Activated CD8-positive, alpha-beta T cell treated with anti-CD3 and anti-CD28 coated beads for 36 hours (primary cell): Measurements from ENCODE around the gene WFDC12. TPM values are rescaled to one million over a fixed set of nuclear protein-coding genes. Genes with fewer than 3 reads are reported as not detected.

ENCODE experiments used
- ATAC-seq: fragments of 200-7000 bp; cut with Tn5 transposase; one replicate; pipeline ENCODE4 v1.10.0; 2021; ENCODE audit warnings: mild to moderate bottlenecking, moderate library complexity
- CTCF ChIA-PET: fragments of 350-600 bp; sonication (Branson Sonifier 250); formaldehyde crosslinking; loops from one replicate; lab custom pipeline; 2021; ENCODE audit warnings: antibody characterized with exemption; lab: Charles Lee
- POLR2A ChIA-PET: fragments of 350-600 bp; sonication (Branson Sonifier 250); formaldehyde crosslinking; loops from one replicate; lab custom pipeline; 2021; ENCODE audit warnings: antibody characterized with exemption; lab: Charles Lee
- DNase-seq: peaks from one replicate; pipeline ENCODE4 v3.0.0-alpha.2; 2020
- H3K27ac Mint-ChIP-seq: one replicate; pipeline ENCODE4 v1.8.0; 2021; ENCODE audit warnings: mild to moderate bottlenecking, mixed read lengths
- H3K27me3 Mint-ChIP-seq: one replicate; pipeline ENCODE4 v1.8.0; 2021; ENCODE audit warnings: mixed read lengths
- H3K36me3 Mint-ChIP-seq: one replicate; pipeline ENCODE4 v1.8.0; 2021; ENCODE audit warnings: low read depth, mixed read lengths
- H3K4me1 Mint-ChIP-seq: one replicate; pipeline ENCODE4 v1.8.0; 2021; ENCODE audit warnings: low read depth, mixed read lengths
- H3K4me3 Mint-ChIP-seq: one replicate; pipeline ENCODE4 v1.8.0; 2021; ENCODE audit warnings: mild to moderate bottlenecking, moderate library complexity, mixed read lengths
- H3K9me3 Mint-ChIP-seq: one replicate; pipeline ENCODE4 v1.8.0; 2021; ENCODE audit warnings: mixed read lengths
- intact Hi-C: fragments of 100-400 bp; cut with micrococcal nuclease; formaldehyde crosslinking; loops from one replicate; pipeline ENCODE4 v1.10.0; 2022
- total RNA-seq, 2 experiments: library from RNA; stranded (reverse); gene quantifications; one replicate each; pipeline ENCODE4 v1.2.3, GENCODE V29; 2021
- TF ChIP-seq, protein P1 (sequence below): fragments of 200-600 bp; IDR thresholded peaks from one replicate; pipeline ENCODE4 v1.8.0; 2022; ENCODE audit warnings: antibody characterized with exemption, mild to moderate bottlenecking

WFDC12 gene
- total RNA-seq, 2 experiments from 2014 or later, result not detected

DNA sequence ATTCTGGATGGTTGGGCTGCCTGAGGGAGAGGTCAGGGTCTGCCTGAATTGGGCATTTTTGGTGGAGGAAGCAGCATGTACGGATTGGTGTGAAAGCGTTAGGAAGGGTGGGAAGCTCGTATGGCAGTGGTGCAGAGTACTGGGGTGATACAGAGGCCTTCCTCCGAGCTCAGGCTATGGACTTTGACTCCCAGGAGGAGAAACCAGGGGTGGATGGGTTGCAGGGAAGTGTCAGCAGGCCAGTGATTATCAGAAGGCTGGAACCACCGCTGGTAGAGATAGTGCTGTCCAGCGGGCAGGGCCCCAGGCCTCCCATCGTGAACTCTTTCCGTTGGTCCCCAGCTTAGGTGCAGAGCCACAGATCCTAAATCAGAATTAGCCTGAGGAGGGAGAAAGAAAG, 14.6 kb downstream of the WFDC12 start:
- H3K36me3 Mint-ChIP-seq, result no peaks in the 10 kb centered on the region
- no peaks in the 10 kb centered on the region for H3K9me3 Mint-ChIP-seq
- TF ChIP-seq, protein P1, sequence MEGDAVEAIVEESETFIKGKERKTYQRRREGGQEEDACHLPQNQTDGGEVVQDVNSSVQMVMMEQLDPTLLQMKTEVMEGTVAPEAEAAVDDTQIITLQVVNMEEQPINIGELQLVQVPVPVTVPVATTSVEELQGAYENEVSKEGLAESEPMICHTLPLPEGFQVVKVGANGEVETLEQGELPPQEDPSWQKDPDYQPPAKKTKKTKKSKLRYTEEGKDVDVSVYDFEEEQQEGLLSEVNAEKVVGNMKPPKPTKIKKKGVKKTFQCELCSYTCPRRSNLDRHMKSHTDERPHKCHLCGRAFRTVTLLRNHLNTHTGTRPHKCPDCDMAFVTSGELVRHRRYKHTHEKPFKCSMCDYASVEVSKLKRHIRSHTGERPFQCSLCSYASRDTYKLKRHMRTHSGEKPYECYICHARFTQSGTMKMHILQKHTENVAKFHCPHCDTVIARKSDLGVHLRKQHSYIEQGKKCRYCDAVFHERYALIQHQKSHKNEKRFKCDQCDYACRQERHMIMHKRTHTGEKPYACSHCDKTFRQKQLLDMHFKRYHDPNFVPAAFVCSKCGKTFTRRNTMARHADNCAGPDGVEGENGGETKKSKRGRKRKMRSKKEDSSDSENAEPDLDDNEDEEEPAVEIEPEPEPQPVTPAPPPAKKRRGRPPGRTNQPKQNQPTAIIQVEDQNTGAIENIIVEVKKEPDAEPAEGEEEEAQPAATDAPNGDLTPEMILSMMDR, result no peak
- H3K4me3 Mint-ChIP-seq, result no peak overlapping the region
- POLR2A ChIA-PET, result interaction anchor here (1.2 to 1.5 kb wide), 2 partner anchors 10 to 11 kb away, joined by 4 read pairs; no protein-coding TSS in a partner anchor
- ATAC-seq, result no peak
- intact Hi-C loops, result no loop called here
- H3K27me3 Mint-ChIP-seq, result peaks cover under 1% of the 10 kb centered on the region
- H3K27ac Mint-ChIP-seq, result no peak overlapping the region
- CTCF ChIA-PET, result interaction anchor here (0.9 to 10.4 kb wide), 6 partner anchors 12 to 337 kb away, joined by 3 to 117 read pairs (median 8); no protein-coding TSS in a partner anchor
- peaks cover 4% of the 10 kb centered on the region for H3K4me1 Mint-ChIP-seq
- no peak for DNase-seq

DNA sequence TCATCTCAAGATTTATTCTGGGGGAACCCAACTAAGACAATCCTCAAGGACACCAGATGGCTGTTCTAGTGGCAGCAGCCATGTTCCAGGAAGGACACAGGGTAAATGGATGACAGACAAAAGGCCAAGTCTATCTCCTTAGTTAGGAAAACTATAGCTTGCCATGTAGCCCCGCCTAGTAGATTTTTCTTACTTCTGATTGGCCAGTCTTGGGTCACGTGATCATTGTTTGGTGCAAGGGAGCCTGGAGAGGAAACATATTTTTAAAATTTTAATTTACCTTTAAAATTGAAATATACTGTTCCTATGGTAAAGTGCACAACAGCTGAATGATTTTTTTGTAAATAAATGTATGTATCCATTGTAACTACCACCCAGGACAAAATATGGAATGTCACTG, 18.9 kb downstream of the WFDC12 start:
- peaks cover 6% of the 10 kb centered on the region for H3K4me1 Mint-ChIP-seq
- H3K27ac Mint-ChIP-seq, result no peak overlapping the region
- no peak for ATAC-seq
- DNase-seq, result no peak
- no peak overlapping the region for H3K4me3 Mint-ChIP-seq
- H3K36me3 Mint-ChIP-seq, result no peaks in the 10 kb centered on the region
- no peaks in the 10 kb centered on the region for H3K9me3 Mint-ChIP-seq
- H3K27me3 Mint-ChIP-seq, result peaks cover 20% of the 10 kb centered on the region
- ChIA-PET POLR2A (interaction anchor here (0.8 kb wide), 1 partner anchor 11 kb away, joined by 3 read pairs; no protein-coding TSS in a partner anchor), CTCF (interaction anchor here (0.8 to 10.4 kb wide), 4 partner anchors 8 to 62 kb away, joined by 3 to 117 read pairs (median 13); no protein-coding TSS in a partner anchor)
- TF ChIP-seq, protein P1, result no peak
- intact Hi-C loops, result no loop called here

DNA sequence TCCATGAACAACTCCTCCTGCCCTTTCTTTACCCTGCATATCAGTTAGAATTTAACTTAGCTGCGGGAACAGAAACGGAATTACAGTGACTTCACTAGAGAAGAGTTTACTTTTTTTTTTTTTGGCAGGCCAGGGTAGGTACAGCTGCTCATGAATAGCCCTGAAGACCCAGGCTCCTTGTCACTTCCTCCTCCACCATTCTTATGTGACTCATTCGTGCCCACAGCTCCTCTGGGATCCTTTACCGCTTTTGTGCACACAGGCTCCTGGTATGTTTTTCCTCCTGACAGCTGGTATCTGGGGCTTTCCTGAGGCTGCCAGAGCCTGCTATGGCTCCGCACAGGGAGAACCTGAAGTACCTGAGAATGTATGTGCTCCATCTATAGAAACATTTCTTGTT, 19.5 kb downstream of the WFDC12 start:
- no peak overlapping the region for H3K4me3 Mint-ChIP-seq
- H3K9me3 Mint-ChIP-seq, result no peaks in the 10 kb centered on the region
- TF ChIP-seq, protein P1, result no peak
- DNase-seq, result no peak
- no peak for ATAC-seq
- intact Hi-C loops, result no loop called here
- CTCF ChIA-PET, result interaction anchor here (0.8 to 10.4 kb wide), 4 partner anchors 7 to 62 kb away, joined by 3 to 117 read pairs (median 9); no protein-coding TSS in a partner anchor
- H3K36me3 Mint-ChIP-seq, result no peaks in the 10 kb centered on the region
- H3K27ac Mint-ChIP-seq, result no peak overlapping the region
- peaks cover 25% of the 10 kb centered on the region for H3K27me3 Mint-ChIP-seq
- POLR2A ChIA-PET, result interaction anchor here (0.8 to 0.9 kb wide), 2 partner anchors 11 kb away, joined by 3 read pairs; no protein-coding TSS in a partner anchor
- H3K4me1 Mint-ChIP-seq, result peaks cover 7% of the 10 kb centered on the region

GRCh38 chr20:45103072-45103471, 21.2 kb downstream of the WFDC12 start:
- Mint-ChIP-seq H3K27me3 (peaks cover 40% of the 10 kb centered on the region), H3K9me3 (no peaks in the 10 kb centered on the region), H3K4me1 (peaks cover 9% of the 10 kb centered on the region), H3K36me3 (no peaks in the 10 kb centered on the region), H3K4me3 (no peak overlapping the region), H3K27ac (no peak overlapping the region)
- DNase-seq (no peak), ATAC-seq (no peak)
- intact Hi-C loops, result no loop called here
- CTCF ChIA-PET, result interaction anchor here (0.7 to 3.9 kb wide), 6 partner anchors 9 to 668 kb away, joined by 3 to 36 read pairs (median 4); no protein-coding TSS in a partner anchor
- POLR2A ChIA-PET, result interaction anchor here (1.7 kb wide), 1 partner anchor 54 kb away, joined by 6 read pairs; no protein-coding TSS in a partner anchor
- TF ChIP-seq, protein P1, result no peak

- intact Hi-C loops, result no loop called here
- ChIA-PET POLR2A (no interaction called here), CTCF (interaction anchor here (0.7 to 3.9 kb wide), 4 partner anchors 11 to 272 kb away, joined by 3 to 36 read pairs (median 3); no protein-coding TSS in a partner anchor)
- TF ChIP-seq, protein P1, result no peak
- DNase-seq (no peak), ATAC-seq (no peak)
- Mint-ChIP-seq H3K9me3 (no peaks in the 10 kb centered on the region), H3K4me1 (peaks cover 13% of the 10 kb centered on the region), H3K4me3 (no peak overlapping the region), H3K36me3 (no peaks in the 10 kb centered on the region), H3K27me3 (peaks cover 49% of the 10 kb centered on the region), H3K27ac (no peak overlapping the region)
Measured at GRCh38 chr20:45101333-45101850, 22.9 kb downstream of the WFDC12 start.
